Keratinocyte (primary cell): Measurements from ENCODE around the gene FNDC3B.

Experiments
- EZH2 ChIP-seq: IDR thresholded peaks from one replicate; pipeline ENCODE4 v1.6.1; 2012; ENCODE audit warnings: inconsistent platforms, mild to moderate bottlenecking, low read length, moderate library complexity
- TF ChIP-seq, protein P1 (sequence below), 3 experiments: IDR thresholded peaks in 1 of 3; conservative IDR thresholded peaks in 1 of 3; optimal IDR thresholded peaks in 1 of 3; 2 replicates in 2 of 3; 3 replicates in 1 of 3; pipeline versions ENCODE3 to v1.5.1; 2011; ENCODE audit warnings: low read length in 3 of 3, mild to moderate bottlenecking in 3 of 3, moderate library complexity in 2 of 3, control low read depth in 1 of 3, inconsistent platforms in 1 of 3; ENCODE audit not compliant: insufficient read depth in 2 of 3; ENCODE audit errors: extremely low read depth in 1 of 3

GRCh38 chr3:172125053-172125452, 85.7 kb downstream of the FNDC3B start:
- no peak for TF ChIP-seq EZH2
- TF ChIP-seq, protein P1, sequence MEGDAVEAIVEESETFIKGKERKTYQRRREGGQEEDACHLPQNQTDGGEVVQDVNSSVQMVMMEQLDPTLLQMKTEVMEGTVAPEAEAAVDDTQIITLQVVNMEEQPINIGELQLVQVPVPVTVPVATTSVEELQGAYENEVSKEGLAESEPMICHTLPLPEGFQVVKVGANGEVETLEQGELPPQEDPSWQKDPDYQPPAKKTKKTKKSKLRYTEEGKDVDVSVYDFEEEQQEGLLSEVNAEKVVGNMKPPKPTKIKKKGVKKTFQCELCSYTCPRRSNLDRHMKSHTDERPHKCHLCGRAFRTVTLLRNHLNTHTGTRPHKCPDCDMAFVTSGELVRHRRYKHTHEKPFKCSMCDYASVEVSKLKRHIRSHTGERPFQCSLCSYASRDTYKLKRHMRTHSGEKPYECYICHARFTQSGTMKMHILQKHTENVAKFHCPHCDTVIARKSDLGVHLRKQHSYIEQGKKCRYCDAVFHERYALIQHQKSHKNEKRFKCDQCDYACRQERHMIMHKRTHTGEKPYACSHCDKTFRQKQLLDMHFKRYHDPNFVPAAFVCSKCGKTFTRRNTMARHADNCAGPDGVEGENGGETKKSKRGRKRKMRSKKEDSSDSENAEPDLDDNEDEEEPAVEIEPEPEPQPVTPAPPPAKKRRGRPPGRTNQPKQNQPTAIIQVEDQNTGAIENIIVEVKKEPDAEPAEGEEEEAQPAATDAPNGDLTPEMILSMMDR (optimal IDR thresholded peaks at IDR 0.05 in 1 of 3, IDR thresholded peaks at IDR 0.05 in 1 of 3, conservative IDR thresholded peaks at IDR 0.05 in 1 of 3; ENCODE audit: extremely low read depth in 1 of 3, insufficient read depth in 2 of 3, low read length in 3 of 3): no peak
